ENCODE results near the gene CHURC1. TPM values are rescaled to one million over a fixed set of nuclear protein-coding genes. Genes with fewer than 3 reads are reported as not detected.

The CHURC1 gene
- total RNA-seq, 2 experiments from 2014 or later, result 33.0 to 72.5 TPM

DNA sequence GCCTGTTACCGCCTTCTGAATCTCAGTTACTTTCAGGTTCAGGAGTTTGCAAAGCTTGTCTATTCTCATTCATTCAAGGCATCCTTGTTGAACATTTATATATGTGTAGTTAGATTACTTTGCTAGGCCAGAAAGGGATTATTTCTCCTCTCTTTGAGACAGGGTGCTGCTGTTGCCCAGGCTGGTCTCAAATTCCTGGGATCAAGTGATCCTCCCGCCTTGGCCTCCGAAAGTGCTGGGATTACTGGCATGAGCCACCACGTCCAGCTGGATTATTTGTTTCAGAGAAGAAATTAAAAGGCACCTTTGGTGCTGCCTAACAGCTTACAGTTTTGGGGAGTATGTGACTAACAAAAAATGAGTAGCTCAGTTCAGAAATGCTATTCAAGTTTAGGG lies 772 bp downstream of the CHURC1 start:
- H3K9me2 ChIP-seq (ENCODE audit: insufficient read depth, low read length), result no peaks in the 10 kb centered on the region
- H3K79me2 ChIP-seq (ENCODE audit: insufficient read depth, low read depth, low read length), result peaks cover 54% of the 10 kb centered on the region
- DNase-seq (ENCODE audit: low spot score), result no peak
- peak overlapping the region; percentile 52 for H3K27ac ChIP-seq (ENCODE audit: low read depth, low read length, poor library complexity, severe bottlenecking)
- H3K9me3 ChIP-seq (ENCODE audit: low read length), result no peaks in the 10 kb centered on the region
- peak overlapping the region; percentile 91 for H3K4me3 ChIP-seq (ENCODE audit: low read depth, low read length, poor library complexity, severe bottlenecking)
- H3K36me3 ChIP-seq (ENCODE audit: insufficient read depth, low read length), result peaks cover 29% of the 10 kb centered on the region
- peaks cover 16% of the 10 kb centered on the region for H3K4me1 ChIP-seq (ENCODE audit: insufficient read depth, low read length, poor library complexity, severe bottlenecking)
- POLR2A ChIA-PET, result interaction anchor here (0.6 to 1.8 kb wide), 5 partner anchors 10 to 748 kb away, joined by 3 to 14 read pairs (median 4); no protein-coding TSS in a partner anchor
- H3K4me2 ChIP-seq (ENCODE audit: low read length), result peak overlapping the region; percentile 86
- CTCF ChIA-PET (ENCODE audit: unreplicated experiment), result interaction anchor here (0.6 to 0.7 kb wide), 3 partner anchors 59 to 467 kb away, joined by 3 to 8 read pairs (median 6); no protein-coding TSS in a partner anchor
- TSS peak; percentile 76 for BruUV-seq (replicated peaks)
- peak overlapping the region; percentile 89; the same call in 1 of the 2 replicates for H2AFZ ChIP-seq (ENCODE audit: low read length)
- peaks cover 20% of the 10 kb centered on the region; the same call in 1 of the 2 replicates for H4K20me1 ChIP-seq (ENCODE audit: insufficient read depth, low read length)
- TF ChIP-seq CTCF (conservative IDR thresholded peaks at IDR 0.05; ENCODE audit: low read length), result no peak
- intact Hi-C loops (cut with micrococcal nuclease; ENCODE audit: unreplicated experiment), result no loop called here

DNA sequence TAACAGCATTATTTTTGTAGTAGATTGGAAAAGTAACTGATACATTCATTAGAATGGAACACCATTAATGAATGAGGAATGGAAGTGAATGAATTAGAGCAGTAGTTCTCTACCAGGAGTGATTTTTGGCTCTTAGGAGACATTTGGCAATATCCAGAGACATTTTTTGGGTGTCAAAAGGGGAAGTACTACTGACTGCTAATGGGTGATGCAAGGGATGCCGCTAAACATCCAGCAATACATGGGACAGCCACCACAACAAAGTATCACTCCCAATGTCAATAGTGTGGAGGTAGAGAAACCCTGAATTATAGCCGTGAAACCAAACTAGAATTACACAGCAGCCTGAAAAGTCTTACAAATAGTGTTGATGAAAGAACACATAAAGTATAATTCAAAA lies 1.5 kb downstream of the CHURC1 start:
- Histone ChIP-seq H2AFZ (ENCODE audit: low read length) (no peak overlapping the region), H3K9me2 (ENCODE audit: insufficient read depth, low read length) (no peaks in the 10 kb centered on the region), H4K20me1 (ENCODE audit: insufficient read depth, low read length) (peaks cover 27% of the 10 kb centered on the region; the same call in 1 of the 2 replicates), H3K4me2 (ENCODE audit: low read length) (peak overlapping the region; percentile 86), H3K4me3 (ENCODE audit: low read depth, low read length, poor library complexity, severe bottlenecking) (peak overlapping the region; percentile 91), H3K36me3 (ENCODE audit: insufficient read depth, low read length) (peaks cover 29% of the 10 kb centered on the region), H3K4me1 (ENCODE audit: insufficient read depth, low read length, poor library complexity, severe bottlenecking) (peaks cover 16% of the 10 kb centered on the region), H3K9me3 (ENCODE audit: low read length) (no peaks in the 10 kb centered on the region), H3K79me2 (ENCODE audit: insufficient read depth, low read depth, low read length) (peaks cover 62% of the 10 kb centered on the region), H3K27ac (ENCODE audit: low read depth, low read length, poor library complexity, severe bottlenecking) (no peak overlapping the region)
- peak; percentile 15 for DNase-seq (ENCODE audit: low spot score)
- ChIA-PET CTCF (ENCODE audit: unreplicated experiment) (no interaction called here), POLR2A (interaction anchor here (0.6 to 1.8 kb wide), 2 partner anchors 9 to 99 kb away, joined by 4 to 14 read pairs; no protein-coding TSS in a partner anchor)
- BruUV-seq (replicated peaks), result no TSS peak
- TF ChIP-seq CTCF (conservative IDR thresholded peaks at IDR 0.05; ENCODE audit: low read length), result no peak
- TF ChIP-seq EZH2phosphoT487 (IDR thresholded peaks at IDR 0.05; ENCODE audit: borderline replicate concordance, low read depth, low read length), result no peak
- intact Hi-C loops (cut with micrococcal nuclease; ENCODE audit: unreplicated experiment), result no loop called here

- Histone ChIP-seq H3K9me3 (ENCODE audit: low read length) (no peaks in the 10 kb centered on the region), H3K4me2 (ENCODE audit: low read length) (no peak overlapping the region), H3K9me2 (ENCODE audit: insufficient read depth, low read length) (no peaks in the 10 kb centered on the region), H3K36me3 (ENCODE audit: insufficient read depth, low read length) (peaks cover 37% of the 10 kb centered on the region), H4K20me1 (ENCODE audit: insufficient read depth, low read length) (peaks cover 27% of the 10 kb centered on the region; the same call in 1 of the 2 replicates), H3K4me3 (ENCODE audit: low read depth, low read length, poor library complexity, severe bottlenecking) (no peak overlapping the region), H3K27ac (ENCODE audit: low read depth, low read length, poor library complexity, severe bottlenecking) (no peak overlapping the region), H2AFZ (ENCODE audit: low read length) (no peak overlapping the region), H3K79me2 (ENCODE audit: insufficient read depth, low read depth, low read length) (peaks cover 75% of the 10 kb centered on the region), H3K4me1 (ENCODE audit: insufficient read depth, low read length, poor library complexity, severe bottlenecking) (peaks cover 16% of the 10 kb centered on the region)
- no TSS peak for BruUV-seq (replicated peaks)
- ChIA-PET CTCF (ENCODE audit: unreplicated experiment) (no interaction called here), POLR2A (interaction anchor here (0.6 to 1.6 kb wide), 2 partner anchors 15 to 1052 kb away, joined by 3 to 7 read pairs; no protein-coding TSS in a partner anchor)
- TF ChIP-seq CTCF (conservative IDR thresholded peaks at IDR 0.05; ENCODE audit: low read length) (no peak), EZH2phosphoT487 (IDR thresholded peaks at IDR 0.05; ENCODE audit: borderline replicate concordance, low read depth, low read length) (no peak)
- intact Hi-C loops (cut with micrococcal nuclease; ENCODE audit: unreplicated experiment), result no loop called here
- DNase-seq (ENCODE audit: low spot score), result no peak
Measured at GRCh38 chr14:64918216-64918615, 4.0 kb downstream of the CHURC1 start.

Data from OCI-LY7 (cell line).